ENCODE measurements around the gene TBKBP1. TPM values are rescaled to one million over a fixed set of nuclear protein-coding genes. Genes with fewer than 3 reads are reported as not detected.
A peak's percentile ranks its signal among the peaks of the same experiment; 100 is the strongest.

Gene TBKBP1
- total RNA-seq, 2 experiments from 2014 or later = 21.8 to 23.1 TPM

DNA sequence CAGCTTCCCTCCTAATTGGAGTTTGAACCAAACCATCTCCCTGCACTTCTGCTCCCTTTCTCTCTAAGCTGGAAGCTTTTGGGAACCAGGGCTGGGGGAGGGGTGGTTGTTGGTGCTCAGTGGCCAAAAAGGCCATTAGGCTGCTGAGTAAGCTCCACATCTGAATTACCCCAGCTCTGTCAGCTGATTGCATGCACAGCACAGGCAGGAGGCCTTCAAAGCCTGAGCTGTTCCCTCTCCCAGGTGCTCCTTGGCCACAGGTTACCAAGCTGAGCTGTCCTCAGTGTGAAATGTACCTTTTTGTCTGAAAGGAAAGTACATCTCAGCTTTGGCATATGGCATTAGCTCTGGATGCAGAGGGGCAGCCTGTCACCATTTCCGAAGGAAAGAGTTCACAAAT, 6.2 kb upstream of the TBKBP1 start:
- no peak overlapping the region for H3K4me3 Mint-ChIP-seq
- H3K9me3 Mint-ChIP-seq (ENCODE audit: low read depth) = no peaks in the 10 kb centered on the region
- no peaks in the 10 kb centered on the region for H3K27me3 Mint-ChIP-seq
- ChIA-PET CTCF (interaction anchor here (0.7 to 3.9 kb wide), 8 partner anchors 9 to 136 kb away, joined by 3 to 17 read pairs (median 4); no protein-coding TSS in a partner anchor), POLR2A (interaction anchor here (0.8 to 2.1 kb wide), 4 partner anchors 9 to 17 kb away, joined by 3 to 8 read pairs (median 5); no protein-coding TSS in a partner anchor)
- H3K27ac Mint-ChIP-seq = no peak overlapping the region
- intact Hi-C loops (cut with DNase I, micrococcal nuclease) = no loop called here
- DNase-seq = no peak
- ATAC-seq = peak; percentile 18
- H3K4me1 Mint-ChIP-seq = peaks cover 27% of the 10 kb centered on the region
- peaks cover 37% of the 10 kb centered on the region for H3K36me3 Mint-ChIP-seq (ENCODE audit: low read depth)

GRCh38 chr17:47690121-47690520, 3.8 kb upstream of the TBKBP1 start:
- H3K36me3 Mint-ChIP-seq (ENCODE audit: low read depth) = peaks cover 20% of the 10 kb centered on the region
- H3K9me3 Mint-ChIP-seq (ENCODE audit: low read depth) = no peaks in the 10 kb centered on the region
- ATAC-seq = peak; percentile 5
- intact Hi-C loops (cut with DNase I, micrococcal nuclease) = no loop called here
- CTCF ChIA-PET = interaction anchor here (1.1 to 3.9 kb wide), 2 partner anchors 7 to 9 kb away, joined by 5 to 17 read pairs; no protein-coding TSS in a partner anchor
- POLR2A ChIA-PET = interaction anchor here (0.7 kb wide), 1 partner anchor 23 kb away, joined by 3 read pairs; no protein-coding TSS in a partner anchor
- no peak overlapping the region for H3K27ac Mint-ChIP-seq
- H3K4me1 Mint-ChIP-seq = peaks cover 33% of the 10 kb centered on the region
- H3K27me3 Mint-ChIP-seq = no peaks in the 10 kb centered on the region
- no peak overlapping the region for H3K4me3 Mint-ChIP-seq
- DNase-seq = no peak

DNA sequence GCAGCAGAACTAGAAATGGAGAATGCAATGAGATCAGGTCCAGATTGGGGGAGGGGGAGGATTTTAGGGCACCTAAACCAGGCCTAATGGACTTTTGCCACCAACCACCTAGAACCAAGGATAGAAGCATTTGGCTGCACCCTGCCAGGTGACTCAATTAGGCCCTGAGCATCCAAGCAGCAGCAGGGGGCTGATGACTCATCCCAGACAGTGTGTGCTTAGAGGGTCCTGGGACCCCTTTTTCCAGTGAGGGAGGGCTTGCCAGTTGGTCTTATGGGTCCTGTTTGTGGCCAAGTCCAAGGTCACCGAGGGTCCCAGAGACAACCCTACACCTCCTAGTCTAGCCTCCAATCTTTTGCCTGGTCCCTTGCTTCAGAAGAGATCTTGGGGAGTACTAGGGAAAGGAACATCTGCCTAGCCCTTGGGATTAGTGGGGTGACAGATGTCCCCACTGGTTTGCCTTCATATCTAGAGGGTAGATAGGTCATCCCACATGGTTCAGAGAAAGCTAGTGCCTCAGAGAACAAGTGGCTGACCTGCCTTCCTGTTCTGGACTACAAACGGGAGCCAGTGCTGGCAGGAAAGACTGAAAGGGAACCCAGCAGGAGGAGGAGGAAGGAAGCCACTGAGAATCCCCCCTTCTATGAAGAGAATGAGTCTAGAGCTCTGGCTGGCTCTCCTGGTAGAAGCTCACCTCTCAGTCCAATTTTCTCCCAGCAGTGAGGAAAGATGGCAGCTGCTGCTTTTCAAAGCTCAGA, 1.6 kb upstream of the TBKBP1 start:
- ATAC-seq (no peak), DNase-seq (no peak)
- H3K9me3 Mint-ChIP-seq (ENCODE audit: low read depth) = no peaks in the 10 kb centered on the region
- intact Hi-C loops (cut with DNase I, micrococcal nuclease) = no loop called here
- POLR2A ChIA-PET = interaction anchor here (0.7 to 1.3 kb wide), 4 partner anchors 26 to 205 kb away, joined by 3 to 5 read pairs (median 3); partner anchors contain the start of gene TBX21
- no peaks in the 10 kb centered on the region for H3K27me3 Mint-ChIP-seq
- peak overlapping the region; percentile 87 for H3K27ac Mint-ChIP-seq
- peaks cover 50% of the 10 kb centered on the region for H3K4me1 Mint-ChIP-seq
- CTCF ChIA-PET = interaction anchor here (0.8 to 2.2 kb wide), 9 partner anchors 13 to 98 kb away, joined by 3 to 7 read pairs (median 5); no protein-coding TSS in a partner anchor
- H3K36me3 Mint-ChIP-seq (ENCODE audit: low read depth) = peaks cover 17% of the 10 kb centered on the region
- peak overlapping the region; percentile 79 for H3K4me3 Mint-ChIP-seq

DNA sequence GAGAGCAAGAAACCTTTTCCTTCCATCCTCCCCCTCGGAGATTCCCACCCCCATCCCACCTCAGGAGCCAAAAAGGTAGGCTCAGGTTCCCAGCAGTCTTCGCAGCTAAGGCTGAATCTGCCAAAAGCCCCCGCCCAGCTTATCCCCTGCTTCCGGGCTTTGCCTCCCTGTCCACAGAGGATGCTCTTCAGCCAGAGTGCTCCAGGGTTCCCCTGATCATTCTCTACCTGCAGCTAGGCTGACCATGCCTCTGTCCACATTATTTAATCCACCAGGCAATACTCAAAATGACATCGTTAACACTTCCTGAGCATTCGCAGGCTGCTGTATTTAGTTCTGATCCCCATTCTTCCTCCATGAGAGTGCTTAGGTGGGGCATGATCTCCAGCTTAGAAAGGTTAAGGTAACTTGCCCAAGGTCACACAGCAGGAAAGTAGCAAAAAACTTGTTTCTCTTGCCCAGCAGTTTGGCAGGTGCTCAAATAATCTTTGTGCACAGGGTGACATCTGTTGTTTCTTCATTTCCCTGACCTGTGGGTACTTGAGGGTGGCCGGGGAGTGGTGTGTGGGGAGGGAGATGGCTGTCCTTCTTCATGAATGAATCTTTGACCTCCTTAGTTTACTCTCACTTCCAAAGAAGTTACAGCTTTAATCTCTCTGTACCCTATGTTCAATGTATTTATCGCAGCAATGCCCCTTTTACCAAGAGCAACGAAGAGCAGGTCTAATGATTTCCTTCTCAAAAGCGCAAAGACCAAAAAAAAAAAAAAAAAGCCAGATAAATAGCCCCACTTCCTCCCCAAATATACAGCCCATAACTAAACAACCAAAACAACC, 848 bp upstream of the TBKBP1 start:
- POLR2A ChIA-PET = interaction anchor here (0.6 to 1.3 kb wide), 5 partner anchors 25 to 204 kb away, joined by 3 to 5 read pairs (median 3); partner anchors contain the start of gene TBX21
- ATAC-seq (no peak), DNase-seq (no peak)
- peak overlapping the region; percentile 87 for H3K27ac Mint-ChIP-seq
- H3K27me3 Mint-ChIP-seq = no peaks in the 10 kb centered on the region
- CTCF ChIA-PET = interaction anchor here (0.8 to 2.2 kb wide), 9 partner anchors 14 to 97 kb away, joined by 3 to 7 read pairs (median 5); no protein-coding TSS in a partner anchor
- H3K4me3 Mint-ChIP-seq = peak overlapping the region; percentile 79
- peaks cover 17% of the 10 kb centered on the region for H3K36me3 Mint-ChIP-seq (ENCODE audit: low read depth)
- H3K4me1 Mint-ChIP-seq = peaks cover 56% of the 10 kb centered on the region
- no peaks in the 10 kb centered on the region for H3K9me3 Mint-ChIP-seq (ENCODE audit: low read depth)
- intact Hi-C loops (cut with DNase I, micrococcal nuclease) = no loop called here

DNA sequence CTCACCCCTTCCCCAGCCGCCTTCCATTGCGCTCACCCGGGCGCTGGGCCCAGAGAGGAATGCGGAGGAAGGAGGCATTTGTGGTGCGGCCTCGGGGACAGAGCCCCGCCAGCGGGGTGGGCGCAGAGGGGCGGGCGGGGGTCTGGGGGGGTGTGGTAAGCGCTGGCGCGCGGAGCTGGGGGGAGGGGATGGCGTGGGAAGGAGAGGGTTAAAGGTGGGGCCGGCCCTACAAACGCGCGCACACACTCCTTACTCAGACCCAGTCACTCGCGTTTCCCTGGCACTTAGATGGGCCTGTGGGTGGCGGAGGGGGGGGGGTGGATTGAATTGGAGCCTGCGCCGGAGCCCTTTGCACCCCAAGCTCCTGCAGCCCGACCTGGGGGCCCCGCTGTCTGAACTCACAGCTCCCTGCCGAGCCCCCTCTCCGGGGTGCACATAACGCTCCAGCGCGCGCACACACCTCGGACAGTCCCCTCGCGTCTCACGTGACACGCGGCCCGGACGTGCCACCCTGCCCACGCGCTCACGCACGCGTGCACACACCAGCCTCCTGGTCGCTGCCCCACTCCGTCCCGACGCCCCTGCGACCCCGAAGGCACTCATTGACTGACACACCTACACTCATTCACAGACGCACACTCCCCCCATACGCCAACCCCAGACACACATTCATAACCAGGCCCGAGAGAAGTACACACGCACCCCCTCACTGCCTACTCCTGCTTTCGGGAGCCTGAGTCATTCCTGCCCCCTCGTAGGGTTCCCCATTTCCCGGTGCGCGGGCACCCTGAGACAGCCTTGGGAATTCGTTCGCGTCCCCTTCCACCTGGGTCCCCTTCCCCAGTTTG, 844 bp downstream of the TBKBP1 start:
- DNase-seq (peak; percentile 79), ATAC-seq (peak; percentile 50)
- POLR2A ChIA-PET = no interaction called here
- Mint-ChIP-seq H3K36me3 (ENCODE audit: low read depth) (peaks cover 21% of the 10 kb centered on the region), H3K27me3 (no peaks in the 10 kb centered on the region), H3K4me3 (peak overlapping the region; percentile 79), H3K27ac (peak overlapping the region; percentile 89), H3K9me3 (ENCODE audit: low read depth) (no peaks in the 10 kb centered on the region), H3K4me1 (peaks cover 70% of the 10 kb centered on the region)
- intact Hi-C loops (cut with DNase I, micrococcal nuclease) = loop anchor here (1.0 to 5.0 kb wide), 4 partner anchors 10 to 136 kb away; partner anchors contain the start of genes LRRC46 (in 1 of the 2) and MRPL10 (in 1 of the 2)
- CTCF ChIA-PET = interaction anchor here (1.0 to 1.2 kb wide), 2 partner anchors 25 to 27 kb away, joined by 3 to 5 read pairs; no protein-coding TSS in a partner anchor

DNA sequence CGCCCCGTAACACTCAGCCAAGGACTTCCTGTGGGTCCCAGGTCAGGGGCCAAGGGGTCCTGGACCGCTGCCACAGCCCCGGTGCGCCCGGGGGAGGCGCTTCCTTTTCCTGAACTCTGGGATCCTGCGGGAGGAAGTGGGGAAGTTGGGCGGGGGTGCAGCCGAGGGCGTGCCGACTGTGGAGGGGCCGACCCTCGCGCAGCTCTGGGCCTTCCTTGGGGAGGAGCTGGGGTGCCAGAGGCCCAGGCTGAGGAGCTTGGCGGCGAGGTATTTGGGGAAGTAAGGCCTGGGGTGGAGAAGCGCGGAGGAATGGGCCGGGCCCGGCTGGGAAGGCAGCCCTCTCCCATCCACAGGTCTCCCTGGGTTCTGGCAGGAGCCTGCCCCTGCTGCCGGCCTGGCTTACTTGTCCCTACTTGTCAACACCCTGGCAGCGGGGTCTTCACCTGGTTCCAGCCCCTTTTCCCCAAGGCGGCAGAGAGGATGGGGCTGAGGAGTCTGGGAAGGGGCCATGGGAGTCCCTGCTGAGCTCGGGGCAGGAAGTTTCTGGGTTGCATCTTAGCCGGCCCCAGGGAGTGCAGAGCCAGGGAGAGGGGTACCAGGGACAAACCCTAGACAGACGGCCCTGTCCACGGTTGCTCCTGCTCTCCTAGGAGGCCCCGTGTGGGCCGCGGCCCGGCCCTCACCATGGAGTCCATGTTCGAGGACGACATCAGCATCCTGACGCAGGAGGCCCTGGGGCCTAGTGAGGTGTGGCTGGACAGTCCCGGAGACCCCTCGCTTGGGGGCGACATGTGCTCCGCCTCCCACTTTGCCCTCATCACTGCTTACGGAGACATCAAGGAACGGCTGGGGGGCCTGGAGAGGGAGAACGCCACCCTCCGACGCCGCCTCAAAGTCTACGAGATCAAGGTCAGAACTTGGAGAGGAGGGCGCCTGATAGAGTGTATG, 1.7 kb downstream of the TBKBP1 start:
- no peaks in the 10 kb centered on the region for H3K9me3 Mint-ChIP-seq (ENCODE audit: low read depth)
- intact Hi-C loops (cut with DNase I, micrococcal nuclease) = loop anchor here in 1 of 2 experiments (5.0 kb wide), 1 partner anchor 33 kb away; no protein-coding TSS in a partner anchor
- no peaks in the 10 kb centered on the region for H3K27me3 Mint-ChIP-seq
- H3K27ac Mint-ChIP-seq = peak overlapping the region; percentile 89
- H3K4me1 Mint-ChIP-seq = peaks cover 68% of the 10 kb centered on the region
- H3K4me3 Mint-ChIP-seq = peak overlapping the region; percentile 79
- ATAC-seq (no peak), DNase-seq (no peak)
- CTCF ChIA-PET = interaction anchor here (0.6 to 2.3 kb wide), 6 partner anchors 11 to 309 kb away, joined by 3 to 16 read pairs (median 4); partner anchors contain the start of gene TBX21
- peaks cover 25% of the 10 kb centered on the region for H3K36me3 Mint-ChIP-seq (ENCODE audit: low read depth)
- POLR2A ChIA-PET = no interaction called here

DNA sequence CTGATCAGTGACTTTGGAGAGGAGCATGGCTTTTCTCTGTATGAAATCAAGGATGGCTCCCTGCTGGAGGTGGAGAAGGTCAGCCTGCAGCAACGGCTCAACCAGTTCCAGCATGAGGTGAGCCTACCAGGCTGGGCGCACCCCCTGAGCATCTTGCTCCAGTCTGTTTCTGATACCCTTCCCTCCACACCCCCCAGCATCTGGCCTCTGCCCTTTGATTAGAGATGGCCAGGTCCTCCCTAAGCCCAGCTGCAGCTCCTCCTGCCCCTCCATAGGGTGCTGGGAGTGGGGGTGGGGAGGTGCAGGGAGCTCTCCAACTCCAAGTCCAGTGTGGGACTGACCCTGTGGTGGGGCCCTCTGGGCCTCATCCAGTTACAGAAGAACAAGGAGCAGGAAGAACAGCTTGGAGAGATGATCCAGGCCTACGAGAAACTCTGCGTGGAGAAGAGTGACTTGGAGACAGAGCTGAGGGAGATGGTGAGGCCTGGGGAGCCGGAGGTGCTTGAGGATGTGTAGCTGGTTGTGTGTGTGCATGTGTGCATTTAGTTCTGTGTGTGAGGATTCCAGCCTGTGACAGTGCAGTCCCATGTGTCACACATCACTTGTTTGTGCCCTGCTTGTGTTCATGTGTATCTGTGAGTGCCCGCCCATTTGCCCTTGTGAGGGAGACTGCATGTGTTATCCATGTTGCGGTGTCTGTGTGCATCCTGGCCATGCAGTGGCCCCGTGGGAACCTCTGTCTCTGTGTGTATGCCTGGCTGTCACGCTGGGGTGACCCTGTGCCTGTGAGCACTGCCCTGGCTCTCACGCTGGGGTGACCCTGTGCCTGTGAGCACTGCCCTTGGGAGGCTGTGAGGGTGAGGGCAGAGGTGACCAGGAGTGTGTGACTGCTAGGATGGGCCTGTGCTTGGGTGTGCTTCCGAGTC, 3.0 kb downstream of the TBKBP1 start:
- intact Hi-C loops (cut with DNase I, micrococcal nuclease) = loop anchor here in 1 of 2 experiments (5.0 kb wide), 1 partner anchor 35 kb away; no protein-coding TSS in a partner anchor
- Mint-ChIP-seq H3K27ac (peak overlapping the region; percentile 22), H3K27me3 (no peaks in the 10 kb centered on the region), H3K4me1 (peaks cover 75% of the 10 kb centered on the region), H3K4me3 (peak overlapping the region; percentile 79), H3K9me3 (ENCODE audit: low read depth) (no peaks in the 10 kb centered on the region), H3K36me3 (ENCODE audit: low read depth) (peaks cover 27% of the 10 kb centered on the region)
- CTCF ChIA-PET = interaction anchor here (0.6 to 7.1 kb wide), 19 partner anchors 8 to 308 kb away, joined by 3 to 117 read pairs (median 5); partner anchors contain the start of gene TBX21
- POLR2A ChIA-PET = interaction anchor here (1.1 to 1.4 kb wide), 4 partner anchors 10 to 25 kb away, joined by 3 to 6 read pairs (median 4); no protein-coding TSS in a partner anchor
- ATAC-seq (no peak), DNase-seq (peak; percentile 32)

DNA sequence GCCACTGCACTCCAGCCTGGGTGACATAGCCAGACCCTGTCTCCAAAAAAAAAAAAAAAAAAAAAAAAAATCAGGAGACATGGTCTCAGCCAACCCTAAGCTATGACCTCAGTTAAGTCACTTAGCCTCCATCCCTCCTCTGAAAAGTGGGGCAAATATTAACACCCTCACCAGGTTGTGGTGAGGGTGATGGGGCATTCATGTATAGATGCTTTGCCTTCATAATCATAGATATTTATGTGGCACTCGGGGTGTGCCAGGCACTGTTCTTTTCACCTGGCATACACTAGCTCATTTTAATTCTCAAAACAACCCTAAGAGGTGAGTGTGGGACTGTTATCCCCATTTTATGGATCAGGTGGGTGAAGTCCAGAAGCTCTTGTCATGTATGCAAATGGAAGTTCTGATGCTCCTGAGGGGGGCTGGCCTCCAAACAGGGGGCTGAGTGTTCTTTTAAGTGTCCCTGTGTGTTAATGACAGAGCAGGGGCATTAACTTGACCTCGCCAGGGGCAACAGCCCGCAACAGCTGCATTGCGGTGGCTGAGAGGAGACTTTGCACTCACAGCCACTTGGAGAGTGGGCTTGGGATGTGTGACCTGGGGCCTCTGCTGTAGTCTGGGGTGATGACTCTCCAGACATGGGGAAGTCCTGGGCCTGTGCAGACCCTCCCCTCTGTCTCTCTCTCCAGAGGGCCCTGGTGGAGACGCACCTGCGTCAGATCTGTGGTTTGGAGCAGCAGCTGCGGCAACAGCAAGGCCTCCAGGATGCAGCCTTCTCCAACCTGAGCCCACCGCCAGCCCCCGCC, 4.1 kb downstream of the TBKBP1 start:
- no peaks in the 10 kb centered on the region for H3K9me3 Mint-ChIP-seq (ENCODE audit: low read depth)
- CTCF ChIA-PET = interaction anchor here (0.6 to 7.1 kb wide), 25 partner anchors 9 to 243 kb away, joined by 3 to 117 read pairs (median 5); partner anchors contain the start of genes PNPO and TBX21
- POLR2A ChIA-PET = interaction anchor here (0.7 to 1.4 kb wide), 3 partner anchors 11 to 24 kb away, joined by 3 to 6 read pairs (median 4); no protein-coding TSS in a partner anchor
- peaks cover 32% of the 10 kb centered on the region for H3K36me3 Mint-ChIP-seq (ENCODE audit: low read depth)
- intact Hi-C loops (cut with DNase I, micrococcal nuclease) = loop anchor here (1.0 to 5.0 kb wide), 5 partner anchors 35 to 105 kb away; partner anchors contain the start of gene TBX21 (in 2 of the 2)
- no peaks in the 10 kb centered on the region for H3K27me3 Mint-ChIP-seq
- H3K27ac Mint-ChIP-seq = no peak overlapping the region
- ATAC-seq (no peak), DNase-seq (no peak)
- H3K4me1 Mint-ChIP-seq = peaks cover 74% of the 10 kb centered on the region
- H3K4me3 Mint-ChIP-seq = no peak overlapping the region

Measured in activated CD4-positive, alpha-beta T cell treated with anti-CD3 and anti-CD28 coated beads for 36 hours (primary cell).